Measurements from ENCODE around the gene DIP2B.
"Not testable (repeated sequence)": the region's sequence is repeated elsewhere in the genome, so short reads cannot be mapped to it uniquely, and the experiment has no call there.

The DIP2B gene

DNA sequence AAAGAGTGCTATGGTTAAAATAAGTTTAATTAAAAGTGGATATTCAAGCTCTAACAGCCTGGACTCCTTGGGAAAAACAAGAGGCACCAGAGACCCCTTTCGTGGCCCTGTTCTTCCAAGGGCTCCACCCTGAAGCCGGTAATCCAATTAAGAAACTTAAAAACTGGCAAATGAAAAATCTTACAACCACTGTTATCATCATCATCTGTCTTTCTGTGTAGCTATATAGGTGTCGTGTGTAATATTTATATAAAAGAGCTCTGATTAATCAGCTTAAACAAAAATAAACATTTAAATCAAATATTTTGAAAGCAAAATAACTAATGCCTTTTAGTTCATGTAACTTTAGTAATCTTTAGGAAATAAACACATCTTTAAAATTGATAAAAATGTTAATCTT is 263.6 kb downstream of the DIP2B start:
- in situ Hi-C loops (cut with HindIII; ENCODE audit: low pct_ligation_motif_present, low pct_unique_long_range_greater_than_20kb, low sequenced_read_pairs) = no loop called here
- DNase-seq = no peak

DNA sequence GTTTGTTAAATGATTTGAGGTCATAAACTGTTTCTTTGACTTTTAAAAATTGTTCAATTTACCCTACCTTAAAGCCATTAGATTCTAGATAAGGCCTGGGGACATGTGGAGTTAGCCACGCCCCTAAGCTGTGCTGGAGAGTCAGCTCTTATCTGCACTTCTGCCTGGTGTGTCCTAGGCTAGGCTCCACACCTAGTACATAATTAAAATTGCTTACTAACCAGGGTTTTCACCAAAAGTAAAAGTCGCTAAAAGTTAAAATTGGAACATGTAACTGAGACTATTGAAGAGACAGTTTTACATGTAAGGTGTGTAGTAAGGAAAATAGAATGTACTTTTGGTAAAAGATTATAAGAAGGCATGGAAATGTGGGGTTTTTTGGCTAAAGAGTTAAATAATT is 264.0 kb downstream of the DIP2B start:
- in situ Hi-C loops (cut with HindIII; ENCODE audit: low pct_ligation_motif_present, low pct_unique_long_range_greater_than_20kb, low sequenced_read_pairs); DNase-seq: not testable (repeated sequence)

DNA sequence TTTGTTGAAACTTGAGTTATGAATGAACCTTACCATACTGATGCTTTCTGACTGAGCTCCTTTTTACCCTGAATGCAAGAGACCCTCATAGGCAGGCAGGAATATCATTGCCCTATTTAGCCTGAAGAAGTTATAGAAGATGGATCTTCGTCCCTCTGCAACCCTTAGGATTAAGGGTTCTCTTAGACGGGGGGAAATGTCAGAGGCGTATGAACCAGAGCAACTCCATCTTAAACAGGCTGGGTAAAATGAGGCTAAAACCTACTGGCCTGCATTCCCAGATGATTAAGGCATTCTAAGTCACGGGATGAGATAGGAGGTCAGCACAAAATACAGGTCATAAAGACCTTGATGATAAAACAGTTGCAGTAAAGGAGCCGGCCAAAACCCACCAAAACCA is 266.6 kb downstream of the DIP2B start:
- in situ Hi-C loops (cut with HindIII; ENCODE audit: low pct_ligation_motif_present, low pct_unique_long_range_greater_than_20kb, low sequenced_read_pairs) = no loop called here

DNA sequence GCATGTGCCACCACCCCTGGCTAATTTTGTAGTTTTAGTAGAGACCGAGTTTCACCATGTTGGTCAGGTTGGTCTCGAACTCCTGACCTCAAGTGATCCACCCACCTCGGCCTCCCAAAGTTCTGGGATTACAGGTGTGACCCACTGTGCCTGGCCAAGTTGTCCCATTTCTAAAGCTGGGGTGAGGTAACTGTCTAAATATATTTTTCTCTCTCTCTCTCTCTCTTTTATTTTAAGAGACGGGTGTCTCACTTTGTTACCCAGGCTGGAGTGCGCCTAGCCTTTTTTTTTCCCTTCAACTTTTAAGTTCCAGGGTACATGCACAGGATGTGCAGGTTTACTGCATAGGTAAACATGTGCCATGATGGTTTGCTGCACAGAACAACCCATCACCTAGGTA is 267.7 kb downstream of the DIP2B start:
- in situ Hi-C loops (cut with HindIII; ENCODE audit: low pct_ligation_motif_present, low pct_unique_long_range_greater_than_20kb, low sequenced_read_pairs) = no loop called here
- DNase-seq = no peak

More for the DNA sequence above, 266.6 kb downstream of the DIP2B start:
- DNase-seq = no peak

DNA sequence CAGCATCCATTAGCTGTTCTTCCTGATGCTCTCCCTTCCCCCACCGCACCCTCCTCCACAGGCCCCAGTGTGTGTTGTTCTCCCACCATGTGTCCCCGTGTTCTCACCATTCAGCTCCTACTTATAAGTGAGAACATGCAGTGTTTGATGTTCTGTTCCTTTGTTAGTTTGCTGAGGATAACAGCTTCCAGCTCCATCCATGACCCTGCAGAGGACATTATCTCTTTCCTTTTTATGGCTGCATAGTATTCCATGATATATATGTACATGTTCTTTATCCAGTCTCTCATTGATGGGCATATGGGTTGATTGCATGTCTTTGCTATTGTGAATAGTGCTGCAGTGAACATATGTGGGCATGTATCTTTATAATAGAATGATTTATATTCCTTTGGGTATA is 268.1 kb downstream of the DIP2B start:
- in situ Hi-C loops (cut with HindIII; ENCODE audit: low pct_ligation_motif_present, low pct_unique_long_range_greater_than_20kb, low sequenced_read_pairs) = no loop called here
- no peak for DNase-seq

DNA sequence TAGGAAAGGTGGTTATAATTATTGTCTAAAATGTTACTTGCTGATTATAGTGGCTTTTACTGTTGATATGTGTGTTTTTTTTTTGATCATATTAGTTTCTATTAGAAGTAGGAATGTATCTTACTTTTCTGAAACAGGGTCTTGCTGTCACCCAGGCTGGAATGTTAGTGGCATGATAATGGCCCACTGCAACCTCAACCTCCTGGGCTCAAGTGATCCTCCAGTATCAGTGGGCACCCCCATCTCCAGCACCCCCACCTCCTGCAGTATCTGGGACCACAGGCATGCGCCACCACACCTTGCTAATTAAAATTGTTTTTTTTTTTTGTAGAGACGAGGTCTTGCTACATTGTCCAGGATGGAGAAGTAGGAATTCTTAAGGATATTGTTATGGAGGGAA is 270.5 kb downstream of the DIP2B start:
- no peak for DNase-seq
- in situ Hi-C loops (cut with HindIII; ENCODE audit: low pct_ligation_motif_present, low pct_unique_long_range_greater_than_20kb, low sequenced_read_pairs) = no loop called here

DNA sequence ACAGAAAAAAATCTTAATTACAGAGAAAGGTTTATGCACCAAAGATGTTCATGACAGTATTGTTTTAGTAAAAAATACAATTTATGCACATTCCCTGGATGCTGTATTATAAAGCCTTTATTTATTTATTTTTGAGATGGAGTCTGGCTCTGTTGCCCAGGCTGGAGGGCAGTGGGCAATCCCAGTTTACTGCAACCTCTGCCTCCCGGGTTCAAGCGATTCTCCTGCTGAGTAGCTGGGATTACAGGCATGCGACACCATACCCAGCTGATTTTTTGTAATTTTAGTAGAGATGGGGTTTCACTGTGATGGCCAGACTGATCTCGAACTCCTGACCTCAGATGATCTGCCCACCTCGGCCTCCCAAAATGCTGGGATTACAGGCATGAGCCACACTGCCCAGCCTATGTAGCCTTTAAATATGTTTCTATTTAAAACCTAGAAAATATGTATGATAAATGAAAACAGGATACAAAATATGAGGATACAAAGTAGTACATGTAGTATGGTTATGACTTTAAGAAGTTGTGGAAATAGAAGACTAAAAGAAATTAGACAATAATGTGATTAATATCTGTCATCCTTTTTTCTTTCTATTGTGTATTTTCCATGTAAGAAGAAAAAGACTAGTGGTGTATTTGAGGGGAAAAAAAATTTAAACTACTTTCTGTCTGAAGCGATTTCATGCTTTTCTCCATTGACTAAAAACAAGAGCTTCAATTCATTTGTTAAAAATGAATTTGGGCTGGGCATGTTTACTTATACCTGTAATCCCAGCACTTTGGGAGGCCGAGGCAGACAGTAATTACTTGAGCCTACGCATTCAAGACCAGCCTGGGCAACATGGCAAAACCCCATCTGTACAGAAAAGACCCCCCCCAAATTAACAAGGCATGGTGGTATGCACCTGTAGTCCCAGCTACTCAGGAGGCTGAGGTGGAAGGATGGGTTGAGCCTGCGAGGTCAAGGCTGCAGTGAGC is 272.3 kb downstream of the DIP2B start:
- in situ Hi-C loops (cut with HindIII; ENCODE audit: low pct_ligation_motif_present, low pct_unique_long_range_greater_than_20kb, low sequenced_read_pairs) = no loop called here
- DNase-seq = no peak

DNA sequence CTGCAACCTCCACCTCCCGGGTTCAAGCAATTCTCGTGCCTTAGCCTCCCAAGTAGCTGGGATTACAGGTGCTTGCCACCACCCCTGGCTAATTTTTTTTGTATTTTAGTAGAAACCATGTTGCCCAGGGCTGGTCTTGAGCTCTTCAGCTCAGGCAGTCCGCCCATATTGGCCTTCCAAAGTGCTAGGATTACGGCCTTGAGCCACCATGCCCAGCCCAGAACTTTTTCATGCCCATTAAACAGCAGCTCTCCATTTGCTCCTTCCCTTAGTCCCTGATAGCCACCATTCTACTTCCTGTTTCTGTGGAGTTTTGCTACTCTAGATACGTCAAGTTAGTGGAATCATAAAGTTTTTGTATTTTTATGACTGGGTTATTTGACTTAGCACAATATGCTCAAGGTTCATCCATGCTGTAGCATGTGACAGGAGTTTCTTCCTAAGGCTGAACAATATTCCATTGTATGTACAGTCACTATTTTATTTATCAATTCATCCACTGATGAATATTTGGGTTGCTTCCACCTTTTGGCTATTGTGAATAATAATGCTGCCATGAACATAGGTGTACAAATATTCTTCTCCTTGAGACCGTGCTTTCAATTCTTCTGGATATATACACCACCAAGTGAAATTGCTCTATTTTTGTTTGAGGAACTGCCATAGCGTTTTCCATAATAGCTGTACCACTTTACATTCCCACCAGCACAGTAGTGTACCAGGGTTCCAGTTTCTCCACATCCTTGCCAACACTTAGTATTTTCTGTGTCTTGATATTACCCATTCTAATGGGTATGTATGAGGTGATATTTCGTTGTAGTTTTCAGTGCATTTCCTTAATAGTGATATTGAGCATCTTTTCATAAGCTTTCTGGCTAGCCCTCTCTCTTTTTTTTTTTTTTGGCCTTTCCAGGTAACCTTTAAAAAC is 274.1 kb downstream of the DIP2B start:
- in situ Hi-C loops (cut with HindIII; ENCODE audit: low pct_ligation_motif_present, low pct_unique_long_range_greater_than_20kb, low sequenced_read_pairs) = no loop called here
- DNase-seq = no peak

DNA sequence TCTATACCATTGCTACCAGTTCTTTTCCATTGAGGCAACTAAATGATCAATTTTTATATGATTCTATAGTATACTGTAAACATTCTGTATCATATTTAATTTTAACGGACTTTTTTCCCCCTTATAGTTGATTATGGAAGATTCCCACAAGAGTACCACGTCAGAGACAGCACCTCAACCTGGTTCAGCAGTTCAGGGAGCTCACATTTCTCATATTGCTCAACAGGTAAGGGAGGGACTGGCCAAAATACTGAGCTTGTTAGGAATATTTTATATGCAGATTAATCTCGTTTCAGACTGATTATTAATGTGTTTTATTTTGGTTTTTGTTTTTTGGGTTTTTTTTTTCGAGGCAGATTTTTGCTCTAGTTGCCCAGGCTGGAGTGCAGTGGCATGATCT is 275.2 kb downstream of the DIP2B start:
- in situ Hi-C loops (cut with HindIII; ENCODE audit: low pct_ligation_motif_present, low pct_unique_long_range_greater_than_20kb, low sequenced_read_pairs) = no loop called here
- no peak for DNase-seq

DNA sequence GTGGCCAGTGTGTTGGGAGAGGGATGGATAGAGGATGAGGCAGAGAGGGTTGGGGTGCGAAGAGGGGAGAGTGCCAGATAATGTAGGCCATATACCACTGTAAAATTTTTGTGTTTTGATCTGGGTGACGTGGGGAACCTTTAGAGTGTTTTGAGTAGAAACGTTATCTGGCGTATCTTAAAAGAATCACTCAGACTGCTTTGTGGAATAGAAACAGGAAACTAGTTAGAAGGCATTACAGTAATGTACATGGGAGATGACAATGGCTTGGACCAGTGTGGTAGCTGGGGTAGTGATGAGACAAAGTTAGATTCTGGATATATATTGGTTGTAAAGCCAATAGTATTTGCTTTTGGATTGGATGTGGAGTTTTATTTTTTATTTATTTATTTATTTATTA is 279.7 kb downstream of the DIP2B start:
- in situ Hi-C loops (cut with HindIII; ENCODE audit: low pct_ligation_motif_present, low pct_unique_long_range_greater_than_20kb, low sequenced_read_pairs) = no loop called here
- DNase-seq = no peak

DNA sequence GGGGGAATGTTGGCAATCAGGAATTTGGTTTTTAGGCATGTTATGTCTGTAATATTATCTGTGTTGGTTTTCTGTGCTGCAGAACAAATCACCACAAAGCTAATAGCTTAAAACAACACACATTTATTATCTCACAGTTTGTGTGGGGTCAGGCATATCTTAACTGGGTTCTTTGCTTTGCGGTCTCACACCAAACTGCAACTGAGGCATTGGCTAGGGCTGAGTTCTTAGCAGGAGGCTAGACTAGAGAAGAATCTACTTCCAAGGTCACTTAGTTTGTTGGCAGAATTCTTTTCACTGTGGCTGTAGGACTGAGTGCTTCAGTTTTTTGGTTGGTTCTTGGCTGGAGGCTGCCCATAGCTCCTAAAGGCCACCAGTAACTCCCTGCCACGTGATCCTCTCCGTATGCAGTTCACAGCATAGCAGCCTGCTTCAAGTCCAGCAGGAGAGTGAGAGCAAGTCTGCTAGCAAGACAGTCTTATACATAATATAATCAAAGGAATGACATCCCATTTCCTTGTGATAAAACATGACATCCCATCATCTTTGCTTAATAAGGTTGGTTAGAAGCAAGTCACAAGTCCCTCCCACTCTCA is 280.7 kb downstream of the DIP2B start:
- in situ Hi-C loops (cut with HindIII; ENCODE audit: low pct_ligation_motif_present, low pct_unique_long_range_greater_than_20kb, low sequenced_read_pairs) = no loop called here
- no peak for DNase-seq

DNA sequence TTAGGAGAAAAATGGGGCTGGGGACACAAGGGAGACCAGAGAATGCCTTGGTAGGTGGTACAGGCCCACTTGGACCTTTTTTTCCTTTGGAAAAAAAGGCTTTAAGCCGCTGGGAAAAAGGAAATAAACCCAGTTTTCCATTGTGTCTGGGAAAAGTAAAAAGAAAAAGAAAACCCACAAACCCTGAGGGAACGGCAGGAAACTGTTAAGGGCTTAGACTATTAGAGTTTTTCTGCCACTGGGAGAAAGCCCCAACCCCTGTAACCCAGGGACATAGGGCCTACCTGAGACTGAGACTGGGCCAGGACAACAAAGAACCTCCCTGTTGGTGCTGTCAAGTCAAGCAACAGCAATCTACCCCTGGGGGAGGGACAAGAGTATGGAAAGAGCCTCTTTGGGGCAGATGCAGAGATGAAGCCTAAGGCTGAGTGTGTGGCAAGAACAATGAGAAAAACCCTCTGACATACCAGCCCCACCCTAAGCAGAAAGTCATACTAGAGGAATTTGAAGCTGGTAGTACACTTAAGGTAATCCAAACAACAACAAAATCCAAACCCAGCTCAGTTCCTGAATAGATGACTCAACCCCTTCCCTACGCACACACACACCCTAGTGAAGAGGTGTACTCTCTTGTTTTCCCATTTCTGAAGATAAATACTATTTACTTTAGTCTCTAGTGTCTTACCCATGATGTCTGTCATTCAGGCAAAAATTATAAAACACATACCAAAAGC is 281.9 kb downstream of the DIP2B start:
- DNase-seq = peak; percentile 76
- in situ Hi-C loops (cut with HindIII; ENCODE audit: low pct_ligation_motif_present, low pct_unique_long_range_greater_than_20kb, low sequenced_read_pairs) = no loop called here

DNA sequence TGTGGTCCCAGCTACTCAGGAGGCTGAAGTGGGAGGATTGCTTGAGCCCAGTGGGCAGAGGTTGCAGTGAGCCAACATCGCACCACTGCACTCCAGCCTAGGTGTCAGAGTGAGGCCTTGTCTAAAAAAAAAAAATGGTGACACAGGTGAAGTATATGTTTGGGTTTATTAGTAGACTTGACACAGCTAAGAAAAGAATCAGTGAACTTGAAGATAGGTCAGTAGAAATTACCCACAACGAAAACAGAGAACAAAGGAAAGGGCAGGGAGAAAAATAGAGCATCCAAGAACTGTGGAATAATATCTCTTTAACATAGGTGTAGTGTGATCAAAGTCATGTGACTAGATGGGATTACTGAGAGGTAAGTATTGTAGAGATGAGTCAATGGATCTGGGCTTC is 282.8 kb downstream of the DIP2B start:
- in situ Hi-C loops (cut with HindIII; ENCODE audit: low pct_ligation_motif_present, low pct_unique_long_range_greater_than_20kb, low sequenced_read_pairs) = no loop called here
- DNase-seq = no peak

DNA sequence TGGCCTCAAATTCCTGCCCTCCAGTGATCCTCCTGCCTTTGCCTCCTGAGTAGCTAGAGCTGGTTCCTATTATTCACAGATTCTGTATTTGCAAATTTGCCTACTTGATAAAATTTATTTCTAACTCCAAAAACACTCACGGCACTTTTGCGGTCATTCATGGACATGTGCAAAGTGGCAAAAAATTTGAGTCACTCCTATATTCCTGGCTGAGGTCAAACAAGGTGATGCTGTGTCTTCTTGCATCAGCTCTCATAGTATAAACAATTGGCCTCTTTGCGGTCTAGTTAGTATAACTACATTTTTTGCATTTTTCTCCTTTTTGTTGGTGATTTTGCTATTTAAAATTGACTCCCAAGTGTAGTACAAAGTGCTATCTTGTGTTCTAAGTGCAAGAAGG is 283.8 kb downstream of the DIP2B start:
- no peak for DNase-seq
- in situ Hi-C loops (cut with HindIII; ENCODE audit: low pct_ligation_motif_present, low pct_unique_long_range_greater_than_20kb, low sequenced_read_pairs) = no loop called here

DNA sequence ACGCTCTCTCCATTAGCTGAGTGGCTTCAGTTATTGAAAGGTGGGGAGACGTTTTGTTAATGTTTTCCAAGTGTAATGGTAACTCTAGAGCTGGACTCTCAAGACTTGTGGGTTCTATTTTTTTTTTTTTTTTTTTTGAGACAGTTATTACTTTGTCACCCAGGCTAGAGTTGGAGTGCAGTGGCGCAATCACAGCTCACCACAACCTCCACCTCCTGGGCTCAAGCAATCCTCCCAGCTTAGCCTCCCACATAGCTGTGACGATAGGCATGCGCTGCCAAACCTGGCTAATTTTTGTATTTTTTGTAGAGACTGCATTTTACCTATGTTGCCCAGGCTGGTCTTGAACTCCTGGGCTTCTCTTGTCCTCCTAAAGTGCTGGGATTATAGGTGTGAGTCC is 285.3 kb downstream of the DIP2B start:
- no peak for DNase-seq
- in situ Hi-C loops (cut with HindIII; ENCODE audit: low pct_ligation_motif_present, low pct_unique_long_range_greater_than_20kb, low sequenced_read_pairs) = no loop called here
